GM21737 (cell line): ENCODE measurements around the gene B4GALNT4.
"Not testable (repeated sequence)": the region's sequence is repeated elsewhere in the genome, so short reads cannot be mapped to it uniquely, and the experiment has no call there.

ENCODE experiments used
- ATAC-seq: cut with Tn5 transposase; IDR thresholded peaks from one replicate; pipeline ENCODE4 v1.9.1; 2021; ENCODE audit warnings: mild to moderate bottlenecking, moderate library complexity; ENCODE audit not compliant: unreplicated experiment

Gene B4GALNT4

DNA sequence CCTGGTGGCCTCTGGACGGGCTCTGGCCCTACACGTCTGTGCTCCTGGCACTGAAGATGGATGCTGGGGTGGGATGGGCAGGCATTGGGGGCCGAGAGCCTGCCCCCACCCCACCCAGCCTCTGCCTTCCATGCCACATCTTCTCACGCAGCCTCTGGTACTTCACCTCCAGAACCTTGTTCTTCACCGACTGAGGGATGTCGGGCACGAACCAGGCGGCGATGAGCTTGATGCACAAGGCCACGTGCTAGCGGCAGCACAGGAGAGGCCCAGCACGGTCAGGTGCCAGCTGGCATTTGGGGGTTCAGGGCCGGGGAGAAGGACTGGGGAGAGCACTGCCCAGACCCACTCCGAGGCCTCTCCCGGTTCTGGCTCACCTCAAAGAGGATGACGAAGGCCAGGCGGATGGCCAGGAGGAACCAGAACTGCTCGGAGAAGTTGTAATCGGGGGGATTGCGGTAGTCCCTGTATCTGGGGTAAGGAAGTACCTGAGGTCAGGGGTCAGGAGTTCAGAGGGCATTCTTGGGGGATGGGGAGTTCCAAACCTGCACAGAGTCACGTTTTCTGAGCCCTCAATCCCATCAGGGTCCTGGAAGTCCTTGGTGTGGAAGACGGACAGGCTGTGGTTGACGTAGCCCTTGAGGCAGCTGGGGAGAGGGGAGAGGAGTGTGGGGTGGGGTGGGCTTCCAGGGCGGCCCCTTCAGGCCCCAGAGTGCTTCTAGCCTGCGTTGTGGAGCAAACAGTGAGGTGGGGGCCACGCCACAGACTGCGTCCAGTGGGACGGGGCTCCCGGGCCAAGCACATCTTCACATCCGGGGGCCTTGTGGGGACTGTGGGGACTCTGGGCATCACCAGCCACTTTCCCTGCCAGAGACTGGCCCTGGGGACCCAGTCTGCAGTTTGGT lies 49.3 kb downstream of the B4GALNT4 start:
- no peak for ATAC-seq

- no peak for ATAC-seq
Measured at GRCh38 chr11:419248-420005, 50.1 kb downstream of the B4GALNT4 start.

GRCh38 chr11:420054-420910 lies 51.0 kb downstream of the B4GALNT4 start:
- ATAC-seq: no peak

DNA sequence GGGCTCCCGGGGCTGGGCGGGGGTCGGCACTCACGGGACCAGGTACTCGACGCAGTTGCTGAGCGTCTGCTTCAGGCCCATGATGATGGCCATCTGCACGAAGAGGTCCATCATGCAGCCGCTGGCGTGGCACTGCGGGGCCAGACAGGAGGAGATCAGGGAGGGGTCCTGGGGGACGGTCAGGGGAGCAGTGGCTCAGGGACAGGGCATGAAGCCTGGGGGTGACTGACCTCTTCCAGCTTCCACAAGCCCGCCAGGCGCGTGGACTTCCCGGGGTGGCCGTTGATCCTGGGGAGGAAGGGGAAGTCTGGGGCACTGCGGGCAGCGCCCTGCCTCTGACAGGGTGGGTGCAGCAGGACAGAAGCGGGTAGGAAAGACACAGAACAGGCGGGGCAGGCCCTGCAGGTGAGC lies 51.6 kb downstream of the B4GALNT4 start:
- ATAC-seq: no peak

GRCh38 chr11:422249-422656 lies 53.0 kb downstream of the B4GALNT4 start:
- ATAC-seq: no peak

GRCh38 chr11:424232-424631 lies 54.9 kb downstream of the B4GALNT4 start:
- ATAC-seq: no peak

DNA sequence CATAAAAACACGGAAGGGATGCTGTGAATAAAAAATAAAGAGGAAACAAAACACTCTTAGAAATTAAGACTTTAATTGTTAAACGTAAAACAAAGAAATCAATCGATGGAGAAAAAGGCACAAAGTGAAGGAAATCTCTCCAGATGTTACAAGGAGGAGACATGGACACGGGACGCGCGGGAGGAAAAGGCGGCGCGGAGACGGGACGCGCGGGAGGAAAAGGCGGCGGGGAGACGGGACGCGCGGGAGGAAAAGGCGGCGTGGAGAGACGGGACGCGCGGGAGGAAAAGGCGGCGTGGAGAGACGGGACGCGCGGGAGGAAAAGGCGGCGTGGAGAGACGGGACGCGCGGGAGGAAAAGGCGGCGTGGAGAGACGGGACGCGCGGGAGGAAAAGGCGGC lies 55.5 kb downstream of the B4GALNT4 start:
- not testable (repeated sequence) for ATAC-seq

DNA sequence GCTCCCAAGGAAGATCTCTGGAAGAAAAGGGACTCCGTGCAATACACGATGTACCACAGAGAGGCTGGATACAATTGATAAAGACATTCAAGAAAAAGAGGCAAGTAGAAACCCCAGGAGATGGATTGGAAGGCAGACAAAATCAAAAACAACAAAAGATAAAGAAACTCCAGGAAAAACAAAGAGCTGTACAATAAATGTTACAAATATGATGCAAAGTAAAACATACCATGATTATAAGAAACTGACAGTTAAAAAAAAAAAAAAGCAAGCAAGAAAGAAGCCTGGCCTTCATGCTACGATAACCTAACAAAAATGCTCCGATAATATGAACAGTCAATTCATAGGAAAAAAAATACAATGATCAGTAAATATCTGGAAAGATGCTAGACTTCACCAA lies 56.0 kb downstream of the B4GALNT4 start:
- no peak for ATAC-seq

- no peak for ATAC-seq
Measured at GRCh38 chr11:426851-427250, 57.6 kb downstream of the B4GALNT4 start.

GRCh38 chr11:428295-428694 lies 59.0 kb downstream of the B4GALNT4 start:
- no peak for ATAC-seq

- no peak for ATAC-seq
Measured at GRCh38 chr11:429391-429790, 60.1 kb downstream of the B4GALNT4 start.

DNA sequence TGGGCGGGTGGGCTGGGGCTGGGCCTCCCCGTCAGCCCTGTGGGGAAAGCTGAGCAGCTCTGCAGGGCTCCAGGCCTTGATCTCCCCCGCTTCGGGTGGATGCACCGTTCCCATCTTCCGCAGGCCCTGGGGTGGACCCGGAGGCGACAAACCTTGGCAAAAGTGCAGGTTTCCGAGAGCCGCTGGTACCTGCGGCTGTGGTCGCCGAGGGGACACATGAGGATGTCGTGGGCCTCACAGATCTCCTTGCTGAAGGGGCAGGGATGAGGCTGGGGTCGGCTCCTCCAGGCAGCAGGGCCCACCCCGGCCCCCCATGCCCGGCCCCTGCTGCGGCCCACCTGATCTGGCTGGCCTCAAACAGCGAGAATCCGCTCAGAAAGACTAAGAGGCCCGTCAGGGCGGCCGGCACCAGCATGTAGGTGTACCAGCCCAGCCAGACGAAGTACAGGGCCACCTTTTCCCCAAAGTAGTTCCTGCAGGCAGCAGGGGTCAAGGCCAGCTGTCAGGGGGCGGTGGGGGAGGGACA lies 60.7 kb downstream of the B4GALNT4 start:
- no peak for ATAC-seq
